ENCODE measurements around the gene CIRBP. TPM values are rescaled to one million over a fixed set of nuclear protein-coding genes. Genes with fewer than 3 reads are reported as not detected.

CIRBP gene
- total and polyA plus RNA-seq, 2 of the 13 experiments (the other 11 are each of a cell fraction or from before 2014, with no cell fraction given): 133 to 140 TPM

GRCh38 chr19:1239796-1240737, 29.1 kb upstream of the CIRBP start (continued):
- TF ChIP-seq ZFP62 (CRISPR knock-in tag; IDR thresholded peaks at IDR 0.05) (no peak), ESRRA (CRISPR knock-in tag; IDR thresholded peaks at IDR 0.05; ENCODE audit: low read depth) (no peak), NBN (conservative IDR thresholded peaks at IDR 0.05) (no peak), SSRP1 (CRISPR knock-in tag; IDR thresholded peaks at IDR 0.05) (no peak), NCOA1 (CRISPR knock-in tag; IDR thresholded peaks at IDR 0.05) (no peak), SPEN (CRISPR knock-in tag; IDR thresholded peaks at IDR 0.05; ENCODE audit: low read depth) (peak; percentile 78), MAFG (CRISPR knock-in tag; IDR thresholded peaks at IDR 0.05) (no peak), ZNF605 (CRISPR knock-in tag; IDR thresholded peaks at IDR 0.05) (peak; percentile 55; the same call in 1 of the 2 replicates), ZFAT (CRISPR knock-in tag; conservative IDR thresholded peaks at IDR 0.05) (no peak), AGO1 (IDR thresholded peaks at IDR 0.05; ENCODE audit: low read depth, low read length, poor library complexity, severe bottlenecking) (peak; percentile 42), ZMYM4 (CRISPR knock-in tag; IDR thresholded peaks at IDR 0.05) (no peak), FOXK1 (CRISPR knock-in tag; IDR thresholded peaks at IDR 0.05; ENCODE audit: borderline replicate concordance, low read depth) (no peak), CENPT (CRISPR knock-in tag; IDR thresholded peaks at IDR 0.05; ENCODE audit: low read depth) (peak; percentile 40; the same call in 1 of the 2 replicates), YEATS4 (CRISPR knock-in tag; IDR thresholded peaks at IDR 0.05; ENCODE audit: borderline replicate concordance) (0 out of 2 replicates have a peak, but pooled peaks have one; percentile 11), RFX5 (IDR thresholded peaks at IDR 0.05; ENCODE audit: low read depth, low read length) (peak; percentile 61; the same call in 1 of the 2 replicates), HDAC1 (CRISPR knock-in tag; IDR thresholded peaks at IDR 0.05) (peak; percentile 26; the same call in 1 of the 2 replicates), HCFC1 (IDR thresholded peaks at IDR 0.05; ENCODE audit: low read depth, low read length) (peak; percentile 17; the same call in 1 of the 2 replicates), TP53 (CRISPR knock-in tag; conservative IDR thresholded peaks at IDR 0.05) (no peak), REXO4 (CRISPR knock-in tag; IDR thresholded peaks at IDR 0.05; ENCODE audit: borderline replicate concordance) (no peak), ZNF253 (CRISPR knock-in tag; IDR thresholded peaks at IDR 0.05; ENCODE audit: borderline replicate concordance) (no peak; the same call in 1 of the 2 replicates), ZFP36L2 (CRISPR knock-in tag; IDR thresholded peaks at IDR 0.05) (no peak), ZNF7 (CRISPR knock-in tag; IDR thresholded peaks at IDR 0.05) (no peak), ZNF556 (CRISPR knock-in tag; IDR thresholded peaks at IDR 0.05; ENCODE audit: borderline replicate concordance) (no peak), HHEX (CRISPR knock-in tag; IDR thresholded peaks at IDR 0.05) (no peak), ZHX1 (CRISPR knock-in tag; IDR thresholded peaks at IDR 0.05; ENCODE audit: low read depth) (peak; percentile 97), KMT2A (CRISPR knock-in tag; IDR thresholded peaks at IDR 0.05) (no peak), TCF7L2 (IDR thresholded peaks at IDR 0.05; ENCODE audit: low read depth, low read length) (no peak), ZNF570 (CRISPR knock-in tag; IDR thresholded peaks at IDR 0.05; ENCODE audit: borderline replicate concordance) (no peak), POLR2G (IDR thresholded peaks at IDR 0.05; ENCODE audit: low read depth, low read length) (peak; percentile 34; the same call in 1 of the 2 replicates), MAZ (IDR thresholded peaks at IDR 0.05; ENCODE audit: borderline replicate concordance, low read depth, low read length) (peak; percentile 92), MAZ (CRISPR knock-in tag; IDR thresholded peaks at IDR 0.05; ENCODE audit: low read depth) (peak; percentile 81)

Data from HepG2 (cell line).